Nephron (organoid): ENCODE measurements around the gene RP2.

ENCODE experiments used
- H3K27ac Mint-ChIP-seq, 3 experiments: 2 replicates each; pipeline ENCODE4 v1.8.0; 2020; ENCODE audit warnings: mixed read lengths in 3 of 3, mild to moderate bottlenecking in 2 of 3, moderate library complexity in 1 of 3
- H3K27me3 Mint-ChIP-seq: 2 replicates; pipeline ENCODE4 v1.8.0; 2021; ENCODE audit warnings: low read depth, mild to moderate bottlenecking, moderate library complexity, mixed read lengths
- H3K36me3 Mint-ChIP-seq: 2 replicates; pipeline ENCODE4 v1.8.0; 2020; ENCODE audit warnings: low read depth, mixed read lengths
- H3K4me1 Mint-ChIP-seq: 2 replicates; pipeline ENCODE4 v1.8.0; 2020; ENCODE audit warnings: mixed read lengths
- H3K4me3 Mint-ChIP-seq, 3 experiments: 2 replicates each; pipeline ENCODE4 v1.8.0; 2020; ENCODE audit warnings: mild to moderate bottlenecking in 3 of 3, mixed read lengths in 3 of 3, moderate library complexity in 2 of 3
- H3K9me3 Mint-ChIP-seq: 2 replicates; pipeline ENCODE4 v1.8.0; 2020; ENCODE audit warnings: mixed read lengths
- TF ChIP-seq, protein P1 (sequence below), 3 experiments: fragments of 200-600 bp; sonication (generic); IDR thresholded peaks; one replicate each; pipeline ENCODE4 v1.5.0; 2021; ENCODE audit warnings: antibody characterized with exemption in 3 of 3; ENCODE audit not compliant: unreplicated experiment in 3 of 3

RP2 gene

DNA sequence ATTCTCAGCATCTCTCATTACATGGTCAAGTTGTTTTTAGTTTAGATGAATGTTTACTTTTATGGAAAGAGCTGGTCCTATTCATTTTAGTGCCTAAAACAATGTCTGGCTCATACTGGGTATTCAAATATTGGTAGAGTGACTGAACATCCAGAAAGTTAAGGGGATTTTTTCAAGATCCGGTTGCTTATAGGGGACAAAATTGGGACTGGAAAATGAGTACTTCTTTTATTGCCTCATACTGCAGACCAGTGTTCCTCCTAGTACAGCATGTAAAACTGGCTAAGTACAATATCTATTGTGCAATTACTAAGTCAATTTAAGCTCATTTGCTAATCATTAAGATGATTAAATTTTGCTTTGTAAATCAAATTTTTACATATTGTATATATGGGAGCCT lies 13.9 kb downstream of the RP2 start:
- peaks cover 2% of the 10 kb centered on the region for H3K9me3 Mint-ChIP-seq
- no peaks in the 10 kb centered on the region for H3K27me3 Mint-ChIP-seq
- TF ChIP-seq, protein P1, sequence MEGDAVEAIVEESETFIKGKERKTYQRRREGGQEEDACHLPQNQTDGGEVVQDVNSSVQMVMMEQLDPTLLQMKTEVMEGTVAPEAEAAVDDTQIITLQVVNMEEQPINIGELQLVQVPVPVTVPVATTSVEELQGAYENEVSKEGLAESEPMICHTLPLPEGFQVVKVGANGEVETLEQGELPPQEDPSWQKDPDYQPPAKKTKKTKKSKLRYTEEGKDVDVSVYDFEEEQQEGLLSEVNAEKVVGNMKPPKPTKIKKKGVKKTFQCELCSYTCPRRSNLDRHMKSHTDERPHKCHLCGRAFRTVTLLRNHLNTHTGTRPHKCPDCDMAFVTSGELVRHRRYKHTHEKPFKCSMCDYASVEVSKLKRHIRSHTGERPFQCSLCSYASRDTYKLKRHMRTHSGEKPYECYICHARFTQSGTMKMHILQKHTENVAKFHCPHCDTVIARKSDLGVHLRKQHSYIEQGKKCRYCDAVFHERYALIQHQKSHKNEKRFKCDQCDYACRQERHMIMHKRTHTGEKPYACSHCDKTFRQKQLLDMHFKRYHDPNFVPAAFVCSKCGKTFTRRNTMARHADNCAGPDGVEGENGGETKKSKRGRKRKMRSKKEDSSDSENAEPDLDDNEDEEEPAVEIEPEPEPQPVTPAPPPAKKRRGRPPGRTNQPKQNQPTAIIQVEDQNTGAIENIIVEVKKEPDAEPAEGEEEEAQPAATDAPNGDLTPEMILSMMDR (IDR thresholded peaks at IDR 0.05; ENCODE audit: unreplicated experiment in 3 of 3), result no peak
- H3K36me3 Mint-ChIP-seq, result peaks cover 17% of the 10 kb centered on the region
- H3K27ac Mint-ChIP-seq, result no peak overlapping the region
- no peak overlapping the region for H3K4me3 Mint-ChIP-seq
- no peaks in the 10 kb centered on the region for H3K4me1 Mint-ChIP-seq

DNA sequence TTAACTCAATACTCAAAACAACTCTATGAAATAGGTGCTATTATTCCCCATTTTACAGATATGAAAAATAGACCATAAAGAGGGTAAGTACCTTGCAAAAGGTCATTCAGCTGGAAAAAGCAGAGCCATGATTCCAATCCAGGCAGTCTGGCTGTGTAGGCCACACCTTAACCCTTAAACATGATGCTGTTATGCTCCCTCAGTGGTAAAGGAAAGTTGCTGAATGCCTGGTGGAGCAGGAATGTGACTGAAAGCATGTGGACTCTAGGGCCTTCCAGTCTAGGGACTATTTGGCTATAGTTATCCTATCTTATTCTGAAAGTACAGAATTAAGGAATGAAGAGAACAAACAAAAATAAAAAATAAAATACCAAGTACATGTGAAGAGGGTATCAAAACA lies 19.6 kb downstream of the RP2 start:
- H3K36me3 Mint-ChIP-seq, result peaks cover 25% of the 10 kb centered on the region
- TF ChIP-seq, protein P1 (IDR thresholded peaks at IDR 0.05; ENCODE audit: unreplicated experiment in 3 of 3), result no peak
- no peak overlapping the region for H3K27ac Mint-ChIP-seq
- H3K27me3 Mint-ChIP-seq, result no peaks in the 10 kb centered on the region
- H3K4me1 Mint-ChIP-seq, result no peaks in the 10 kb centered on the region
- H3K9me3 Mint-ChIP-seq, result no peaks in the 10 kb centered on the region
- no peak overlapping the region for H3K4me3 Mint-ChIP-seq

GRCh38 chrX:46860557-46860956 lies 23.7 kb downstream of the RP2 start:
- Mint-ChIP-seq H3K4me3 (no peak overlapping the region), H3K36me3 (peaks cover 39% of the 10 kb centered on the region), H3K9me3 (peaks cover 4% of the 10 kb centered on the region), H3K27ac (no peak overlapping the region), H3K4me1 (no peaks in the 10 kb centered on the region), H3K27me3 (no peaks in the 10 kb centered on the region)
- TF ChIP-seq, protein P1 (IDR thresholded peaks at IDR 0.05; ENCODE audit: unreplicated experiment in 3 of 3), result no peak

GRCh38 chrX:46863072-46863471 lies 26.2 kb downstream of the RP2 start:
- no peak overlapping the region for H3K27ac Mint-ChIP-seq
- H3K4me3 Mint-ChIP-seq, result no peak overlapping the region
- H3K4me1 Mint-ChIP-seq, result no peaks in the 10 kb centered on the region
- no peaks in the 10 kb centered on the region for H3K27me3 Mint-ChIP-seq
- peaks cover 59% of the 10 kb centered on the region for H3K36me3 Mint-ChIP-seq
- H3K9me3 Mint-ChIP-seq, result peaks cover 18% of the 10 kb centered on the region
- TF ChIP-seq, protein P1 (IDR thresholded peaks at IDR 0.05; ENCODE audit: unreplicated experiment in 3 of 3), result no peak

DNA sequence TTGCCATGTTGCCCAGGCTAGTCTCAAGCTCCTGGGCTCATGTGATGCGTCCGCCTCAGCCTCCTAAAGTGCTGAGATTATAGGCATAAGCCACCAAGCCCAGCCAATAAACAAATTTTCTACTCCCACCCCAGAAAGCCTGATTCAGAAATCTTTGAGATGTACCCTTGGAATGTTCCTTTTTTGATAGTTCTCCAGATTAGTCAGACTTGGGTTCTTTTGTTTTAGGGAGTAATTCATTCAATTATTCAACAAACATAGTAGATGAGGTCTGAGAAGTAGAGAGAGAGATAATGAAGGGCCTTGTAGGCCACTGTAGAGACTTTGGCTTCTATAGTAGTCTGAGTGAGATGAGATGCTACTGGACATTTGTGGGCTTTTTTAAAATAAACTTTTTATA lies 27.8 kb downstream of the RP2 start:
- no peaks in the 10 kb centered on the region for H3K27me3 Mint-ChIP-seq
- no peak overlapping the region for H3K4me3 Mint-ChIP-seq
- H3K9me3 Mint-ChIP-seq, result peaks cover 18% of the 10 kb centered on the region
- H3K27ac Mint-ChIP-seq, result no peak overlapping the region
- TF ChIP-seq, protein P1 (IDR thresholded peaks at IDR 0.05; ENCODE audit: unreplicated experiment in 3 of 3), result no peak
- H3K4me1 Mint-ChIP-seq, result no peaks in the 10 kb centered on the region
- peaks cover 57% of the 10 kb centered on the region for H3K36me3 Mint-ChIP-seq

GRCh38 chrX:46865281-46865680 lies 28.4 kb downstream of the RP2 start:
- TF ChIP-seq, protein P1 (IDR thresholded peaks at IDR 0.05; ENCODE audit: unreplicated experiment in 3 of 3), result no peak

More at GRCh38 chrX:46865281-46865680, 28.4 kb downstream of the RP2 start:
- Mint-ChIP-seq H3K27ac (no peak overlapping the region), H3K4me3 (no peak overlapping the region), H3K4me1 (no peaks in the 10 kb centered on the region), H3K9me3 (peaks cover 18% of the 10 kb centered on the region), H3K27me3 (no peaks in the 10 kb centered on the region), H3K36me3 (peaks cover 55% of the 10 kb centered on the region)
